ENCODE measurements around the gene HOXB5. TPM values are rescaled to one million over a fixed set of nuclear protein-coding genes. Genes with fewer than 3 reads are reported as not detected.

The HOXB5 gene
- polyA plus RNA-seq, 2 donors = 0.09 to 0.10 TPM

- Histone ChIP-seq H3K27ac (ENCODE audit: low read depth in 2 of 2, low read length in 1 of 2) (peak overlapping the region; percentile 57 to 78), H3K4me1 (ENCODE audit: control insufficient read depth in 2 of 2, insufficient read depth in 2 of 2, low read length in 1 of 2) (peaks cover 2 to 7% of the 10 kb centered on the region in 2 donors), H3K27me3 (ENCODE audit: control insufficient read depth in 1 of 2, insufficient read depth in 2 of 2, low read length in 2 of 2) (no peaks in the 10 kb centered on the region), H3K4me3 (ENCODE audit: low read depth in 1 of 2, low read length in 2 of 2) (peak overlapping the region in 1 of 2 donors; percentile 12), H3K36me3 (ENCODE audit: control insufficient read depth in 2 of 2, insufficient read depth in 2 of 2, low read length in 1 of 2) (no peaks in the 10 kb centered on the region), H3K9me3 (ENCODE audit: control insufficient read depth in 2 of 2, insufficient read depth in 1 of 2, low read depth in 1 of 2, low read length in 1 of 2) (no peaks in the 10 kb centered on the region)
- WGBS, 2 donors = 24 to 31% methylated on average over 33 of the region's 33 CpGs
Observed at GRCh38 chr17:48568499-48569239, 24.9 kb downstream of the HOXB5 start.

- H3K27ac ChIP-seq (ENCODE audit: low read depth in 2 of 2, low read length in 1 of 2) = peak overlapping the region; percentile 76 to 86
- peaks cover 2 to 7% of the 10 kb centered on the region in 2 donors for H3K4me1 ChIP-seq (ENCODE audit: control insufficient read depth in 2 of 2, insufficient read depth in 2 of 2, low read length in 1 of 2)
- peak overlapping the region in 1 of 2 donors; percentile 1 for H3K4me3 ChIP-seq (ENCODE audit: low read depth in 1 of 2, low read length in 2 of 2)
- H3K9me3 ChIP-seq (ENCODE audit: control insufficient read depth in 2 of 2, insufficient read depth in 1 of 2, low read depth in 1 of 2, low read length in 1 of 2) = no peaks in the 10 kb centered on the region
- H3K27me3 ChIP-seq (ENCODE audit: control insufficient read depth in 1 of 2, insufficient read depth in 2 of 2, low read length in 2 of 2) = no peaks in the 10 kb centered on the region
- no peaks in the 10 kb centered on the region for H3K36me3 ChIP-seq (ENCODE audit: control insufficient read depth in 2 of 2, insufficient read depth in 2 of 2, low read length in 1 of 2)
- 45 to 50% methylated on average over 2 of the region's 2 CpGs for WGBS, 2 donors
Observed at GRCh38 chr17:48567646-48568354, 25.8 kb downstream of the HOXB5 start.

GRCh38 chr17:48567209-48567608 lies 26.4 kb downstream of the HOXB5 start:
- H3K27me3 ChIP-seq (ENCODE audit: control insufficient read depth in 1 of 2, insufficient read depth in 2 of 2, low read length in 2 of 2) = no peaks in the 10 kb centered on the region
- 46 to 50% methylated on average over 6 of the region's 6 CpGs for WGBS, 2 donors
- no peaks in the 10 kb centered on the region for H3K36me3 ChIP-seq (ENCODE audit: control insufficient read depth in 2 of 2, insufficient read depth in 2 of 2, low read length in 1 of 2)
- peaks cover 3 to 7% of the 10 kb centered on the region in 2 donors for H3K4me1 ChIP-seq (ENCODE audit: control insufficient read depth in 2 of 2, insufficient read depth in 2 of 2, low read length in 1 of 2)
- peak overlapping the region in 1 of 2 donors; percentile 1 for H3K4me3 ChIP-seq (ENCODE audit: low read depth in 1 of 2, low read length in 2 of 2)
- H3K9me3 ChIP-seq (ENCODE audit: control insufficient read depth in 2 of 2, insufficient read depth in 1 of 2, low read depth in 1 of 2, low read length in 1 of 2) = no peaks in the 10 kb centered on the region
- peak overlapping the region; percentile 76 to 86 for H3K27ac ChIP-seq (ENCODE audit: low read depth in 2 of 2, low read length in 1 of 2)

- Histone ChIP-seq H3K36me3 (ENCODE audit: control insufficient read depth in 2 of 2, insufficient read depth in 2 of 2, low read length in 1 of 2) (no peaks in the 10 kb centered on the region), H3K9me3 (ENCODE audit: control insufficient read depth in 2 of 2, insufficient read depth in 1 of 2, low read depth in 1 of 2, low read length in 1 of 2) (no peaks in the 10 kb centered on the region), H3K27ac (ENCODE audit: low read depth in 2 of 2, low read length in 1 of 2) (peak overlapping the region; percentile 76 to 86), H3K4me3 (ENCODE audit: low read depth in 1 of 2, low read length in 2 of 2) (no peak overlapping the region), H3K4me1 (ENCODE audit: control insufficient read depth in 2 of 2, insufficient read depth in 2 of 2, low read length in 1 of 2) (peaks cover 5 to 7% of the 10 kb centered on the region in 2 donors), H3K27me3 (ENCODE audit: control insufficient read depth in 1 of 2, insufficient read depth in 2 of 2, low read length in 2 of 2) (no peaks in the 10 kb centered on the region)
- WGBS, 2 donors = 48 to 50% methylated on average over 2 of the region's 2 CpGs
Observed at GRCh38 chr17:48566717-48567116, 26.9 kb downstream of the HOXB5 start.

GRCh38 chr17:48565925-48566710 lies 27.5 kb downstream of the HOXB5 start:
- no peaks in the 10 kb centered on the region for H3K27me3 ChIP-seq (ENCODE audit: control insufficient read depth in 1 of 2, insufficient read depth in 2 of 2, low read length in 2 of 2)
- peak overlapping the region in 1 of 2 donors; percentile 24 for H3K27ac ChIP-seq (ENCODE audit: low read depth in 2 of 2, low read length in 1 of 2)
- H3K36me3 ChIP-seq (ENCODE audit: control insufficient read depth in 2 of 2, insufficient read depth in 2 of 2, low read length in 1 of 2) = no peaks in the 10 kb centered on the region
- H3K4me1 ChIP-seq (ENCODE audit: control insufficient read depth in 2 of 2, insufficient read depth in 2 of 2, low read length in 1 of 2) = peaks cover 5 to 7% of the 10 kb centered on the region in 2 donors
- H3K9me3 ChIP-seq (ENCODE audit: control insufficient read depth in 2 of 2, insufficient read depth in 1 of 2, low read depth in 1 of 2, low read length in 1 of 2) = no peaks in the 10 kb centered on the region
- no peak overlapping the region for H3K4me3 ChIP-seq (ENCODE audit: low read depth in 1 of 2, low read length in 2 of 2)
- WGBS, 2 donors = 58 to 71% methylated on average over 4 of the region's 4 CpGs

GRCh38 chr17:48565022-48565554 lies 28.5 kb downstream of the HOXB5 start:
- WGBS, 2 donors = 57 to 58% methylated on average over 2 of the region's 2 CpGs
- Histone ChIP-seq H3K27me3 (ENCODE audit: control insufficient read depth in 1 of 2, insufficient read depth in 2 of 2, low read length in 2 of 2) (no peaks in the 10 kb centered on the region), H3K4me1 (ENCODE audit: control insufficient read depth in 2 of 2, insufficient read depth in 2 of 2, low read length in 1 of 2) (peaks cover 7 to 8% of the 10 kb centered on the region in 2 donors), H3K9me3 (ENCODE audit: control insufficient read depth in 2 of 2, insufficient read depth in 1 of 2, low read depth in 1 of 2, low read length in 1 of 2) (no peaks in the 10 kb centered on the region), H3K27ac (ENCODE audit: low read depth in 2 of 2, low read length in 1 of 2) (peak overlapping the region; percentile 33 to 75), H3K4me3 (ENCODE audit: low read depth in 1 of 2, low read length in 2 of 2) (peak overlapping the region; percentile 45 to 54), H3K36me3 (ENCODE audit: control insufficient read depth in 2 of 2, insufficient read depth in 2 of 2, low read length in 1 of 2) (no peaks in the 10 kb centered on the region)

- Histone ChIP-seq H3K9me3 (ENCODE audit: control insufficient read depth in 2 of 2, insufficient read depth in 1 of 2, low read depth in 1 of 2, low read length in 1 of 2) (no peaks in the 10 kb centered on the region), H3K36me3 (ENCODE audit: control insufficient read depth in 2 of 2, insufficient read depth in 2 of 2, low read length in 1 of 2) (no peaks in the 10 kb centered on the region), H3K4me3 (ENCODE audit: low read depth in 1 of 2, low read length in 2 of 2) (peak overlapping the region; percentile 45 to 54), H3K4me1 (ENCODE audit: control insufficient read depth in 2 of 2, insufficient read depth in 2 of 2, low read length in 1 of 2) (peaks cover 11 to 12% of the 10 kb centered on the region in 2 donors), H3K27me3 (ENCODE audit: control insufficient read depth in 1 of 2, insufficient read depth in 2 of 2, low read length in 2 of 2) (no peaks in the 10 kb centered on the region), H3K27ac (ENCODE audit: low read depth in 2 of 2, low read length in 1 of 2) (peak overlapping the region; percentile 75 to 86)
- 10 to 13% methylated on average over 73 of the region's 73 CpGs for WGBS, 2 donors
Observed at GRCh38 chr17:48564188-48565021, 29.2 kb downstream of the HOXB5 start.

GRCh38 chr17:48563867-48564187 lies 29.8 kb downstream of the HOXB5 start:
- H3K4me1 ChIP-seq (ENCODE audit: control insufficient read depth in 2 of 2, insufficient read depth in 2 of 2, low read length in 1 of 2) = peaks cover 11 to 12% of the 10 kb centered on the region in 2 donors

More at GRCh38 chr17:48563867-48564187, 29.8 kb downstream of the HOXB5 start:
- H3K4me3 ChIP-seq (ENCODE audit: low read depth in 1 of 2, low read length in 2 of 2) = peak overlapping the region; percentile 28 to 54
- H3K27ac ChIP-seq (ENCODE audit: low read depth in 2 of 2, low read length in 1 of 2) = peak overlapping the region; percentile 75 to 86
- no peaks in the 10 kb centered on the region for H3K27me3 ChIP-seq (ENCODE audit: control insufficient read depth in 1 of 2, insufficient read depth in 2 of 2, low read length in 2 of 2)
- no peaks in the 10 kb centered on the region for H3K36me3 ChIP-seq (ENCODE audit: control insufficient read depth in 2 of 2, insufficient read depth in 2 of 2, low read length in 1 of 2)
- no peaks in the 10 kb centered on the region for H3K9me3 ChIP-seq (ENCODE audit: control insufficient read depth in 2 of 2, insufficient read depth in 1 of 2, low read depth in 1 of 2, low read length in 1 of 2)
- WGBS, 2 donors = 28 to 31% methylated on average over 10 of the region's 10 CpGs
